ENCODE data around the gene ALG14.

DNA sequence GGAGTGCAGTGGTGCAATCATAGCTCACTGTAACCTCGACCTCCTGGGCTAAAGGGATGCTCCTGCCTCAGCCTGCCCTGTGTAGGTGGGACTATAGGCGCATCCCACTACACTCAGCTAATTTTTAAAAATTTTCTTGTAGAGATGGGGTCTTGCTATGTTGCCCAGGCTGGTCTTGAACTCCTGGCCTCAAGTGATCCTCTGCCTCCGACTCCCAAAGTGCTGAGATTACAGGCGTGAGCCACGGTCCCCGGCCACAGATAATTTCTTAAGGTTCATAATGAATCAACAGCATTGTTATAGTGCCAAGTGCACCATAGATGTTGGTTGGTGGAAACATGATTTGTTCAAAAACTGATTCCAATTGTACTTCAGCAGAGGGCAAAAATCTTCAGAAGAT is 103.6 kb downstream of the ALG14 start:
- TF ChIP-seq REST (IDR thresholded peaks at IDR 0.05; ENCODE audit: low read depth, low read length), result no peak
- TF ChIP-seq FOXJ3 (CRISPR knock-in tag; IDR thresholded peaks at IDR 0.05), result no peak
- TF ChIP-seq FOXM1 (IDR thresholded peaks at IDR 0.05; ENCODE audit: low read depth), result no peak
- no peak for TF ChIP-seq MEF2A (IDR thresholded peaks at IDR 0.05; ENCODE audit: borderline replicate concordance, low read depth)
- TF ChIP-seq, protein P1, sequence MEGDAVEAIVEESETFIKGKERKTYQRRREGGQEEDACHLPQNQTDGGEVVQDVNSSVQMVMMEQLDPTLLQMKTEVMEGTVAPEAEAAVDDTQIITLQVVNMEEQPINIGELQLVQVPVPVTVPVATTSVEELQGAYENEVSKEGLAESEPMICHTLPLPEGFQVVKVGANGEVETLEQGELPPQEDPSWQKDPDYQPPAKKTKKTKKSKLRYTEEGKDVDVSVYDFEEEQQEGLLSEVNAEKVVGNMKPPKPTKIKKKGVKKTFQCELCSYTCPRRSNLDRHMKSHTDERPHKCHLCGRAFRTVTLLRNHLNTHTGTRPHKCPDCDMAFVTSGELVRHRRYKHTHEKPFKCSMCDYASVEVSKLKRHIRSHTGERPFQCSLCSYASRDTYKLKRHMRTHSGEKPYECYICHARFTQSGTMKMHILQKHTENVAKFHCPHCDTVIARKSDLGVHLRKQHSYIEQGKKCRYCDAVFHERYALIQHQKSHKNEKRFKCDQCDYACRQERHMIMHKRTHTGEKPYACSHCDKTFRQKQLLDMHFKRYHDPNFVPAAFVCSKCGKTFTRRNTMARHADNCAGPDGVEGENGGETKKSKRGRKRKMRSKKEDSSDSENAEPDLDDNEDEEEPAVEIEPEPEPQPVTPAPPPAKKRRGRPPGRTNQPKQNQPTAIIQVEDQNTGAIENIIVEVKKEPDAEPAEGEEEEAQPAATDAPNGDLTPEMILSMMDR (IDR thresholded peaks at IDR 0.05), result no peak
- TF ChIP-seq GATA2 (CRISPR knock-in tag; IDR thresholded peaks at IDR 0.05), result no peak
- no peak for TF ChIP-seq MAX (IDR thresholded peaks at IDR 0.05; ENCODE audit: low read depth)
- TF ChIP-seq RAD21 (IDR thresholded peaks at IDR 0.05; ENCODE audit: low read length), result no peak
- TF ChIP-seq EZH2phosphoT487 (IDR thresholded peaks at IDR 0.05; ENCODE audit: borderline replicate concordance, low read depth), result no peak
- TF ChIP-seq POLR2AphosphoS5 (IDR thresholded peaks at IDR 0.05; ENCODE audit: low read depth, low read length), result no peak

All from SK-N-SH (cell line).